PC-9 (cell line): ENCODE results near the gene RNF13.

Experiments
- EZH2 ChIP-seq: fragments of 200-600 bp; sonication (generic); IDR thresholded peaks from 2 replicates; pipeline ENCODE4 v1.8.0; 2017; ENCODE audit warnings: antibody characterized with exemption, low read depth
- TF ChIP-seq, protein P1 (sequence below): fragments of 200-600 bp; sonication (generic); conservative IDR thresholded peaks from 2 replicates; pipeline ENCODE4 v1.6.1; 2017; ENCODE audit warnings: mixed run types, antibody characterized with exemption, mild to moderate bottlenecking, moderate library complexity

DNA sequence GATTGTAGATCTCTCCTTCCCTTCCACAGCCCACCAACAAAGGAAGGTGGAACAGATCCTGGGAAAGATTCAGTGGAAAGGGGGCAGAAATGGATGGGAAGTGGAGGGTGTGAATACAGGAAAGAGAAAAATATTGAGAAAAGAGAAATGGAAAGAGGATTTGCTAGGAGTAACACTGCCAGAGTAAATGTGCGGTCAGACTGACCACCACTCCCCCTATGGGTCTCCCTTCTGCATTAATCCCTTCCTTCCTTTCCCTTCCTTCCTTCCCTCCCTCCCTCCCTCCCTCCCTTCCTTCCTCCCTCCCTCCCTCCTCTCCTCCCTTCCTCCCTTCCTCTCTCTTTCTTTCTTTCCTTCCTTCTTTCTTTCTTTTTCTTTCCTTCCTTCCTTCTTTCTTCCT lies 48.7 kb upstream of the RNF13 start:
- TF ChIP-seq, protein P1, sequence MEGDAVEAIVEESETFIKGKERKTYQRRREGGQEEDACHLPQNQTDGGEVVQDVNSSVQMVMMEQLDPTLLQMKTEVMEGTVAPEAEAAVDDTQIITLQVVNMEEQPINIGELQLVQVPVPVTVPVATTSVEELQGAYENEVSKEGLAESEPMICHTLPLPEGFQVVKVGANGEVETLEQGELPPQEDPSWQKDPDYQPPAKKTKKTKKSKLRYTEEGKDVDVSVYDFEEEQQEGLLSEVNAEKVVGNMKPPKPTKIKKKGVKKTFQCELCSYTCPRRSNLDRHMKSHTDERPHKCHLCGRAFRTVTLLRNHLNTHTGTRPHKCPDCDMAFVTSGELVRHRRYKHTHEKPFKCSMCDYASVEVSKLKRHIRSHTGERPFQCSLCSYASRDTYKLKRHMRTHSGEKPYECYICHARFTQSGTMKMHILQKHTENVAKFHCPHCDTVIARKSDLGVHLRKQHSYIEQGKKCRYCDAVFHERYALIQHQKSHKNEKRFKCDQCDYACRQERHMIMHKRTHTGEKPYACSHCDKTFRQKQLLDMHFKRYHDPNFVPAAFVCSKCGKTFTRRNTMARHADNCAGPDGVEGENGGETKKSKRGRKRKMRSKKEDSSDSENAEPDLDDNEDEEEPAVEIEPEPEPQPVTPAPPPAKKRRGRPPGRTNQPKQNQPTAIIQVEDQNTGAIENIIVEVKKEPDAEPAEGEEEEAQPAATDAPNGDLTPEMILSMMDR = no peak
- TF ChIP-seq EZH2 = no peak
